HG03095 (cell line): ENCODE measurements around the gene PRPF4.

Source experiments
- ATAC-seq: cut with Tn5 transposase; IDR thresholded peaks from one replicate; pipeline ENCODE4 v1.9.1; 2021; ENCODE audit warnings: moderate library complexity; ENCODE audit not compliant: unreplicated experiment

Gene PRPF4

GRCh38 chr9:113310538-113310937, 35.1 kb downstream of the PRPF4 start:
- ATAC-seq, result no peak

GRCh38 chr9:113311961-113312360, 36.5 kb downstream of the PRPF4 start:
- no peak for ATAC-seq

DNA sequence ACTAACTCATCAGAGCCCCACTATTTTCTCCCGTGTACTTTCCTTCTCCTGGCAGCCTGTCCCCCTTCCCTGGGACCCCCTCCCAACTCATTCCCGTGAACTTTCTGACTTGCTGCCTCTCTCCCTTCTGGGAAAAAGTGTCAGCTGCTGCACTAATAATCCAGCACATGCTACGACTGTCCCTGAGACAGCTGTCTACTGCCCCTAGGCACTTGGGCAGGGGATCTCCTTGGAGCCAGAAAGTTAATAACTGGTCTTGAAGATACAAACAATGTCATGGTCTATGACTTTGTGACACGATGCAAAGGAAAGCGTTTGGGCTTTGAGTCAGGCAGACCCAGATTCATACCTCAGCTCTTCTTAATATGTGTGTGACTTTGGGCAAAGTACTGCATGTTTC, 37.8 kb downstream of the PRPF4 start:
- no peak for ATAC-seq

GRCh38 chr9:113315231-113315630, 39.8 kb downstream of the PRPF4 start:
- no peak for ATAC-seq

GRCh38 chr9:113316030-113316429, 40.6 kb downstream of the PRPF4 start:
- ATAC-seq, result no peak

DNA sequence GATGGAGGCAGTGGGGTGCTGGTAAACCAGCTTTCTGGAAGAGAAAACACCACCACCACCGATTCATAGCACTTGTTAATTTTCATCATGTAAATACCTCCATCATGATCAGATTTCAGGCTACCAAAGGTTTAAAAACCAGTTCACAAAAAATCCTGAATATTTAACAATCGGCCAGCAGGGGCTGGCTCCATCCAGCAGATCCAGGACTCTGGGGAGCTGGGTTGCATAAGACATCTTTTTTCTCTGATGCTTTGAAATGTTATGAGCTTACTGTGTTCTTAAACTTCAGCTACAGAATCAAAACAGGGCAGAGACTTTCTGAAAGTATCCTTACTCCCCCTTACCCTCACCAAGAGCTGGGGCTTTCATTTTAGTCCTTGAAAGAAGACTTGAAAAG, 42.3 kb downstream of the PRPF4 start:
- ATAC-seq, result no peak

DNA sequence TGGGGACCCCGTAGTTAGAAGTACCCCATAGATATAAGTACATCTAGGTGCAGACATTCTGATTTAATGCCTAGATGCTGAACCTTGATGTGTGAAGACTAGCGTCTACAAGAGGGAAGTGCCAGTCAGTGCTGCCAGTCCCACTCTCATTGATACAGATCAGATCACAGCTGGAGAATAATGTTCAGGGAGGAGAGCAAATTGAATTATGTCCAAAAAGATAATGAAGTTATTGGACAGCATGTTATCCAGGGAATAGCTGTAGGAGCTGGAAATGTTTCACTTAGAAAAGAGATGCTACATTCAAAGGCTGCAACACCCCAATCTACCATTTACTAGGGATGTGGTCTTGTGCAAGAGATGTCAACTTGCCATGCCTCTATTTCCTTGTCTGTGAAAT, 43.6 kb downstream of the PRPF4 start:
- ATAC-seq, result no peak

DNA sequence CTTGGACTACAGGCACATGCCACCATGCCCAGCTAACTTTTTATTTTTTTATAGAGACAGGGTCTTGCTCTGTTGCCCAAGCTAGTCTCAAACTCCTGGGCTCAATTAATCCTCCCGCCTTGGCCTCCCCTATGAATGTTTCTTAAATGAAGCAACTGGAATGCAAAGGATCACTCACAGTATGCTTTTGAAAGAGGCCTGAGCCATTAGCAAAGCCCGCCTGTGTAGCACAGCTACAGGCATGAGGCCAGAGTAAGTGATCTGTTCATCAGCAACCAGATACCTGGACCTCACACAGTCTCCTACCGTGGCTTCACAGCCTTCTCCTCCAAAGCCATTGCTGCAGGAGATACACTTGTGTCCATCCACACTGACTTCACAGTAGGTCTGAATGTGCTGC, 44.6 kb downstream of the PRPF4 start:
- ATAC-seq, result no peak

GRCh38 chr9:113322671-113323070, 47.2 kb downstream of the PRPF4 start:
- no peak for ATAC-seq

- no peak for ATAC-seq
These were observed 50.8 kb downstream of the PRPF4 start for GRCh38 chr9:113326230-113326629.

DNA sequence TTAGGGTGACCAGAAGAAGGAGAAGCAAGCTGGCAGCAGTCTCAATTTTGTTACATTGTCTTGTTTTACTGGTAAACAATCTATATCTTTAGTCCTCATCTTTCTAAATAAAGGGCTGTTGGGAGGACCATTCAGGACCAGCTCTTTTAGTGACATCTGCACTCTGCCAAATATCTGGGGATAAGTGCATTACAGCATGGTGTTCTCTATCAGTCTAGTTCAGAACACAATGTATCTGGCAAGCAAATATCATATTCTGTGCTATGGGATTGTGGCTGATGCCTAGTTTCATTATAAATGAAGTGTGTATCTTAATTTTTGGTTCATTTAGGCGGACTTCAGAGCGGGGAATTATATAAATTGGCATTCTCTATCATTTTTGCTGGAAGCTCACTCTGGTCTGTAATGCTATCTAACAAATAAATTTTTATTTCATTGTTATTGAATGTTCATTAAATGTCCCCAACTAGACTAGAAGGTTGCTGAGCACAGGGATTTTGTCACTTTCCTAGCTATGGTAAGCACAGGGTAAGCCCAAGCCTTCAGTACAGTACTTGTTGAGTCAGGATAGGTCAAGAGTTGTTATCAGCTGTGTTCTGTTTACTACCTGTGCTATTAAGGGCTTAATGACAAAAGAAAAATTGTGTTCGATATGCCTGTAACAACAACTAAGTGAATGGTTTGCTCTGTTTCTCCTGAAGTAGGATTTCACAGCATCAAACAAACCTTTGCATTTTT, 52.8 kb downstream of the PRPF4 start:
- no peak for ATAC-seq

- no peak for ATAC-seq
These were observed 56.3 kb downstream of the PRPF4 start for GRCh38 chr9:113331780-113332179.

DNA sequence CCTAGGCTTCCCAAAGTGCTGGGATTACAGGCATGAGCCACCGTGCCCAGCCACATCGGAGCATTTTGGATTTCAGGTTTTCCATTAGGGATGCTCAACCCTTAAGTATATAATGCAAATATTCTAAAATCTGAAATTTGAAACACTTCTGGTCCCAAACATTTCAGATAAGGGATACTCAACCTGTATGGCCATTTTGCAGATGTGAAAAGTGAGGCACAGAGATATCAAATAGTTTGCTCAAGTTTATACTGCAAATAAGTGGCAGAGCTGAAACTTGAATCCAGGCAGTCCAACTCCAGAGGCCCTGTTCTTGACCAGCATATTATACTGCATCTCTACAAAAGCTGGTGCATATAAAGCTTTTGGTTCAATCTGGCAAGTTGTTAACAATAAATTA, 62.3 kb downstream of the PRPF4 start:
- ATAC-seq, result no peak

- peak; percentile 98 for ATAC-seq
These were observed 64.7 kb downstream of the PRPF4 start, which contains the start of gene WDR31 for GRCh38 chr9:113340011-113340699. TSS of gene WDR31 (minus strand) at chr9:113340275. CDS start at chr9:113332022, 8,253 bp downstream.

DNA sequence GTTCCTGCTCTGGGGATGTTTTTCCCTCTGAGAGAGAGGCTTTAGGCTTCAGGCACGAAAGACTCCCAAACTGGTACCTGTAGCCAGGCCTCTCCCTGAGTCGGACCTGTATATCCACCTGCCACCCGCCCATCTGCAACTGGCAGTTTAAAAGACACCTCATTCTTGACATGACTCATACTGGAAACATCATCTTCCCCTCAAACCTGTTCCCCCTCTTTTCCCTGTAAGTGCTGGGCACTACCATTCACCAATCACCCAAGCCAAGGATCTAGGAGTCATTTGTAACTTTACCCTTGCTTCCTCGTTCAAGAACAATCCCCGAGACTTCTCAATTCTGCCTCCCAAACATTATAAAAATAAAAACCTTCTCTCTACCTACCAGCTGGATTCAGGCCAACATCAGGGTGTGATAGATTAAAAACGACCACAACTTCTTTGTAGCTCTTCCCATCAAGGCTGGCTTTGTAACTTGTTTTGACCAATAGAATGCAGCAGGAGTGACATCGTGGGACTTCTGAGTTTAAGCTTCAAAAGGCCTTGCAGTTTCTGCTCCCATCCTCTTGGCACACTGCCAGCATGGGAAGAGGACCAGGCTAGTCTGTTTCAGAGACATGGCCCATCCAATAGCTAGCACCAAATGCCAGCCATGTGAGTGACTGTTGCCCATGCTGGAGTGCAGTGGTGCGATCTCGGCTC, 66.4 kb downstream of the PRPF4 start:
- ATAC-seq, result no peak
